ENCODE data around the gene PRG2.

The PRG2 gene

GRCh38 chr11:57419146-57419545, 28.7 kb upstream of the PRG2 start:
- Histone ChIP-seq H3K79me2 (ENCODE audit: control insufficient read depth, insufficient read depth, low read length, unreplicated experiment) (peaks cover 42% of the 10 kb centered on the region), H3K4me1 (ENCODE audit: control insufficient read depth, insufficient read depth, low read length, unreplicated experiment) (peaks cover 19% of the 10 kb centered on the region), H3K36me3 (ENCODE audit: insufficient read depth, low read length) (peaks cover 68% of the 10 kb centered on the region), H2AFZ (ENCODE audit: low read length, unreplicated experiment) (no peak overlapping the region), H3K27me3 (ENCODE audit: insufficient read depth, low read length) (no peaks in the 10 kb centered on the region), H3K4me3 (ENCODE audit: low read depth, low read length) (no peak overlapping the region), H3K27ac (ENCODE audit: low read depth, low read length) (no peak overlapping the region)

- H3K4me1 ChIP-seq (ENCODE audit: control insufficient read depth, insufficient read depth, low read length, unreplicated experiment) = peaks cover 10% of the 10 kb centered on the region
- H2AFZ ChIP-seq (ENCODE audit: low read length, unreplicated experiment) = no peak overlapping the region
- H3K36me3 ChIP-seq (ENCODE audit: insufficient read depth, low read length) = peaks cover 65% of the 10 kb centered on the region
- no peaks in the 10 kb centered on the region for H3K27me3 ChIP-seq (ENCODE audit: insufficient read depth, low read length)
- H3K4me3 ChIP-seq (ENCODE audit: low read depth, low read length) = no peak overlapping the region
- peaks cover 36% of the 10 kb centered on the region for H3K79me2 ChIP-seq (ENCODE audit: control insufficient read depth, insufficient read depth, low read length, unreplicated experiment)
- no peak overlapping the region for H3K27ac ChIP-seq (ENCODE audit: low read depth, low read length)
Measured at GRCh38 chr11:57418131-57418530, 27.7 kb upstream of the PRG2 start.

GRCh38 chr11:57417056-57417455, 26.6 kb upstream of the PRG2 start:
- Histone ChIP-seq H3K36me3 (ENCODE audit: insufficient read depth, low read length) (peaks cover 57% of the 10 kb centered on the region), H3K79me2 (ENCODE audit: control insufficient read depth, insufficient read depth, low read length, unreplicated experiment) (peaks cover 25% of the 10 kb centered on the region)

GRCh38 chr11:57416436-57416835, 26.0 kb upstream of the PRG2 start:
- H3K36me3 ChIP-seq (ENCODE audit: insufficient read depth, low read length) = peaks cover 53% of the 10 kb centered on the region
- no peak overlapping the region for H2AFZ ChIP-seq (ENCODE audit: low read length, unreplicated experiment)
- no peak overlapping the region for H3K27ac ChIP-seq (ENCODE audit: low read depth, low read length)
- H3K27me3 ChIP-seq (ENCODE audit: insufficient read depth, low read length) = no peaks in the 10 kb centered on the region
- no peaks in the 10 kb centered on the region for H3K4me1 ChIP-seq (ENCODE audit: control insufficient read depth, insufficient read depth, low read length, unreplicated experiment)
- H3K4me3 ChIP-seq (ENCODE audit: low read depth, low read length) = no peak overlapping the region
- peaks cover 19% of the 10 kb centered on the region for H3K79me2 ChIP-seq (ENCODE audit: control insufficient read depth, insufficient read depth, low read length, unreplicated experiment)

More at GRCh38 chr11:57417056-57417455, 26.6 kb upstream of the PRG2 start:
- H3K27ac ChIP-seq (ENCODE audit: low read depth, low read length) = no peak overlapping the region
- H2AFZ ChIP-seq (ENCODE audit: low read length, unreplicated experiment) = no peak overlapping the region
- H3K4me3 ChIP-seq (ENCODE audit: low read depth, low read length) = no peak overlapping the region
- no peaks in the 10 kb centered on the region for H3K27me3 ChIP-seq (ENCODE audit: insufficient read depth, low read length)
- no peaks in the 10 kb centered on the region for H3K4me1 ChIP-seq (ENCODE audit: control insufficient read depth, insufficient read depth, low read length, unreplicated experiment)

GRCh38 chr11:57414612-57415212, 24.3 kb upstream of the PRG2 start:
- Histone ChIP-seq H3K4me1 (ENCODE audit: control insufficient read depth, insufficient read depth, low read length, unreplicated experiment) (peaks cover 13% of the 10 kb centered on the region), H3K79me2 (ENCODE audit: control insufficient read depth, insufficient read depth, low read length, unreplicated experiment) (peaks cover 6% of the 10 kb centered on the region), H3K4me3 (ENCODE audit: low read depth, low read length) (no peak overlapping the region), H3K27ac (ENCODE audit: low read depth, low read length) (no peak overlapping the region), H3K36me3 (ENCODE audit: insufficient read depth, low read length) (peaks cover 45% of the 10 kb centered on the region), H3K27me3 (ENCODE audit: insufficient read depth, low read length) (no peaks in the 10 kb centered on the region), H2AFZ (ENCODE audit: low read length, unreplicated experiment) (no peak overlapping the region)

- Histone ChIP-seq H3K4me1 (ENCODE audit: control insufficient read depth, insufficient read depth, low read length, unreplicated experiment) (peaks cover 14% of the 10 kb centered on the region), H3K79me2 (ENCODE audit: control insufficient read depth, insufficient read depth, low read length, unreplicated experiment) (peaks cover 3% of the 10 kb centered on the region), H3K4me3 (ENCODE audit: low read depth, low read length) (no peak overlapping the region), H3K36me3 (ENCODE audit: insufficient read depth, low read length) (peaks cover 53% of the 10 kb centered on the region), H3K27ac (ENCODE audit: low read depth, low read length) (no peak overlapping the region), H3K27me3 (ENCODE audit: insufficient read depth, low read length) (no peaks in the 10 kb centered on the region), H2AFZ (ENCODE audit: low read length, unreplicated experiment) (no peak overlapping the region)
Measured at GRCh38 chr11:57413681-57414080, 23.2 kb upstream of the PRG2 start.

- H3K36me3 ChIP-seq (ENCODE audit: insufficient read depth, low read length) = peaks cover 50% of the 10 kb centered on the region
- H3K4me1 ChIP-seq (ENCODE audit: control insufficient read depth, insufficient read depth, low read length, unreplicated experiment) = peaks cover 33% of the 10 kb centered on the region
- H3K4me3 ChIP-seq (ENCODE audit: low read depth, low read length) = no peak overlapping the region
- H3K79me2 ChIP-seq (ENCODE audit: control insufficient read depth, insufficient read depth, low read length, unreplicated experiment) = no peaks in the 10 kb centered on the region
- H3K27ac ChIP-seq (ENCODE audit: low read depth, low read length) = no peak overlapping the region
- no peak overlapping the region for H2AFZ ChIP-seq (ENCODE audit: low read length, unreplicated experiment)
- no peaks in the 10 kb centered on the region for H3K27me3 ChIP-seq (ENCODE audit: insufficient read depth, low read length)
Measured at GRCh38 chr11:57410287-57410686, 19.8 kb upstream of the PRG2 start.

- Histone ChIP-seq H3K4me3 (ENCODE audit: low read depth, low read length) (no peak overlapping the region), H3K36me3 (ENCODE audit: insufficient read depth, low read length) (peaks cover 47% of the 10 kb centered on the region), H2AFZ (ENCODE audit: low read length, unreplicated experiment) (no peak overlapping the region), H3K4me1 (ENCODE audit: control insufficient read depth, insufficient read depth, low read length, unreplicated experiment) (peaks cover 33% of the 10 kb centered on the region), H3K27ac (ENCODE audit: low read depth, low read length) (no peak overlapping the region), H3K27me3 (ENCODE audit: insufficient read depth, low read length) (no peaks in the 10 kb centered on the region), H3K79me2 (ENCODE audit: control insufficient read depth, insufficient read depth, low read length, unreplicated experiment) (no peaks in the 10 kb centered on the region)
Measured at GRCh38 chr11:57409321-57410100, 19.1 kb upstream of the PRG2 start.

- peaks cover 48% of the 10 kb centered on the region for H3K36me3 ChIP-seq (ENCODE audit: insufficient read depth, low read length)
- H2AFZ ChIP-seq (ENCODE audit: low read length, unreplicated experiment) = no peak overlapping the region
- H3K4me1 ChIP-seq (ENCODE audit: control insufficient read depth, insufficient read depth, low read length, unreplicated experiment) = peaks cover 33% of the 10 kb centered on the region
- no peak overlapping the region for H3K27ac ChIP-seq (ENCODE audit: low read depth, low read length)
- no peak overlapping the region for H3K4me3 ChIP-seq (ENCODE audit: low read depth, low read length)
- H3K27me3 ChIP-seq (ENCODE audit: insufficient read depth, low read length) = no peaks in the 10 kb centered on the region
- H3K79me2 ChIP-seq (ENCODE audit: control insufficient read depth, insufficient read depth, low read length, unreplicated experiment) = no peaks in the 10 kb centered on the region
Measured at GRCh38 chr11:57408771-57409170, 18.3 kb upstream of the PRG2 start.

- Histone ChIP-seq H2AFZ (ENCODE audit: low read length, unreplicated experiment) (no peak overlapping the region), H3K27me3 (ENCODE audit: insufficient read depth, low read length) (no peaks in the 10 kb centered on the region), H3K27ac (ENCODE audit: low read depth, low read length) (no peak overlapping the region), H3K4me3 (ENCODE audit: low read depth, low read length) (no peak overlapping the region), H3K79me2 (ENCODE audit: control insufficient read depth, insufficient read depth, low read length, unreplicated experiment) (no peaks in the 10 kb centered on the region), H3K4me1 (ENCODE audit: control insufficient read depth, insufficient read depth, low read length, unreplicated experiment) (peaks cover 33% of the 10 kb centered on the region), H3K36me3 (ENCODE audit: insufficient read depth, low read length) (peaks cover 45% of the 10 kb centered on the region)
Measured at GRCh38 chr11:57407941-57408475, 17.6 kb upstream of the PRG2 start.
